GM12873 (cell line): ENCODE data around the gene ASTN2.

Source experiments
- CTCF ChIP-seq: IDR thresholded peaks from 2 replicates; pipeline ENCODE4 v1.5.1; 2012; ENCODE audit warnings: low read depth, mild to moderate bottlenecking, moderate library complexity, low read length, control low read depth; ENCODE audit not compliant: insufficient read depth; ENCODE audit errors: missing control alignments

Gene ASTN2

GRCh38 chr9:116795821-116796220, 619.0 kb downstream of the ASTN2 start:
- TF ChIP-seq CTCF, result no peak

- TF ChIP-seq CTCF, result no peak
Measured at GRCh38 chr9:116792271-116792670, 622.6 kb downstream of the ASTN2 start.

GRCh38 chr9:116791326-116791725, 623.5 kb downstream of the ASTN2 start:
- no peak for TF ChIP-seq CTCF

GRCh38 chr9:116789081-116789480, 625.8 kb downstream of the ASTN2 start:
- TF ChIP-seq CTCF, result no peak

GRCh38 chr9:116786737-116787136, 628.1 kb downstream of the ASTN2 start:
- no peak for TF ChIP-seq CTCF

GRCh38 chr9:116777116-116777515, 637.7 kb downstream of the ASTN2 start:
- no peak for TF ChIP-seq CTCF

- TF ChIP-seq CTCF, result no peak
Measured at GRCh38 chr9:116774421-116775180, 640.3 kb downstream of the ASTN2 start.
